CD4-positive, alpha-beta T cell treated with Interferon alpha-2 for 1 hour (primary cell): ENCODE measurements around the gene FASN.

Experiments used
- DNase-seq, 2 donors: peaks; one replicate each; pipeline ENCODE4 v3.0.0-alpha.2; 2020 to 2022

The FASN gene

GRCh38 chr17:82037092-82037888, 60.7 kb downstream of the FASN start, which contains the start of gene DCXR:
DCXR (minus strand) TSS chr17:82037697; CDS start chr17:82037682, 15 bp downstream.
- peak; percentile 96 for DNase-seq

- DNase-seq, result peak in 1 of 2 donors; percentile 6
These were observed 61.4 kb downstream of the FASN start for GRCh38 chr17:82036634-82037091.

GRCh38 chr17:82035956-82036633, 61.9 kb downstream of the FASN start:
- no peak for DNase-seq

DNA sequence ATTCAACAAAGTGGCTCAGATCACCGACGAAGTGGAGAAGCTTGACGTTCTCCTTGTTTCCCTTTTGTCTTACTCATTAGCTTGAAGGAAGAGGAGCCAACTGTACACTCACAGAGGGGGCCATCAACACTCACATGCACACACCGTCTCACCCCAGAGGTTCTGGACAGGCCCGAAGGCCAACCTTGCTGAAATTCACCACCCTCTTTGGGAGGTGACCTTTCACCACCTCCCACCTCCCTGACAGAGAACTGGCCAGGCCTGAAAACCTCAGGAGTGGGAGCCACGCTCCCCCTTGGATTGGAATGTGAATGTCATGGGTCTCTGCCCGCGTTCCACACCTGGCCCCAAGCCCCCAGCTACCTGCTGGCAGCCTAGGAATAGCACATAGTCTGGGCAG, 62.5 kb downstream of the FASN start:
- DNase-seq, result no peak

DNA sequence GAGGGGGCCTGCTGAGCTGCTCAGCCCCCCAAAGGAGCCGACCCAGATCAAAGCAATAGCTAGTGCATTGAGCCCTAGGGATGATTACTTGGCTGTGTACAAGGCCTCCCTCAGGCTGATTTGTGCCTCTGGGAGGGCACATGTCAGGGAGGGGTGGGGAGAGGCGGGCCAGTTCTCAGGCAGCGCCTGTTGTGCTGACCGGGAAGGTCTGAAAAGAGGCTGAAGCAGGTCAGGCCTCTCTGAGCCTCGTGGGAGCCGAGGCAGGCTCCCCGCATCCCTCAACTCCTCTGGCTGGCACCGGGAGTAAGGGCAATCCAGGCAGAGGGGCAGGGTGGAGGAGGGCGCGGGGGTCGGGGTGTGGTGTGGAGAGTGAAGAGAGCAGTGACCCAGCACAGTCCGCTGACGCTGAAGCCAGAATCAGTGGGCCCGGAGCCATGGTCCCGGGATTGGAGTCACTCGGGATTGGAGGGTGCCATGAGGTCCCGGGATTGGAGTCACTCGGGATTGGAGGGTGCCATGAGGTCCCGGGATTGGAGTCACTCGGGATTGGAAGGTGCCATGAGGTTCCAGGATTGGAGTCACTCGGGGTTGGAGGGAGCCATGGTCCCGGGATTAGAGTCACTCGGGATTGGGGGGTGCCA, 63.5 kb downstream of the FASN start:
- DNase-seq, result no peak

GRCh38 chr17:82033359-82034085, 64.5 kb downstream of the FASN start:
- no peak for DNase-seq

GRCh38 chr17:82031885-82032627, 66.0 kb downstream of the FASN start:
- peak in 1 of 2 donors; percentile 49 for DNase-seq

- DNase-seq, result no peak
These were observed 66.6 kb downstream of the FASN start, which contains the start of gene RAC3 for GRCh38 chr17:82031303-82031884. RAC3 (plus strand) TSS chr17:82031678; CDS start chr17:82031762, 84 bp downstream.

- peak; percentile 79 to 86 for DNase-seq
These were observed 67.3 kb downstream of the FASN start for GRCh38 chr17:82030470-82031302.

- DNase-seq, result no peak
These were observed 68.0 kb downstream of the FASN start for GRCh38 chr17:82029990-82030469.

GRCh38 chr17:82029391-82029790, 68.6 kb downstream of the FASN start:
- no peak for DNase-seq

GRCh38 chr17:82028966-82029365, 69.1 kb downstream of the FASN start:
- no peak for DNase-seq
